Endothelial cell of umbilical vein (primary cell): ENCODE measurements around the gene SIN3B. TPM values are rescaled to one million over a fixed set of nuclear protein-coding genes. Genes with fewer than 3 reads are reported as not detected.

Experiments
- BruUV-seq: library from RNA; stranded (reverse); fragments of 400-500 nt; replicated peaks from 2 replicates; lab custom pipeline; 2021; lab: Mats Ljungman, UMichigan
- CTCF ChIA-PET: fragments of 300-600, 350-600 bp; sonication (Branson Sonifier 250); formaldehyde crosslinking; loops from one replicate; lab custom pipeline; 2021; ENCODE audit warnings: antibody characterized with exemption, inconsistent platforms; lab: Charles Lee
- POLR2A ChIA-PET: fragments of 300-600, 350-600 bp; sonication (Branson Sonifier 250); formaldehyde crosslinking; loops from one replicate; lab custom pipeline; 2021; ENCODE audit warnings: antibody characterized with exemption, inconsistent platforms; lab: Charles Lee
- DNase-seq: peaks from one replicate; pipeline ENCODE4 v3.0.0-alpha.2; 2011; ENCODE audit warnings: low read depth, low spot score
- FAIRE-seq: peaks from 2 replicates; lab custom pipeline; 2011; peaks lifted over from hg19 to GRCh38; lab: Jason Lieb, UNC
- H2AFZ ChIP-seq: 2 replicates; pipeline ENCODE4 v1.6.0; 2012; ENCODE audit warnings: low read depth, low read length, control low read depth, inconsistent platforms
- H3K27ac ChIP-seq: 2 replicates; pipeline ENCODE4 v1.5.1; 2011; ENCODE audit warnings: low read depth, mild to moderate bottlenecking, control low read depth, low read length, moderate library complexity; ENCODE audit not compliant: insufficient read depth
- H3K27me3 ChIP-seq, 2 experiments: 2 replicates each; pipeline versions ENCODE4 v1.6.0 to v1.6.1; 2011; ENCODE audit warnings: low read length in 2 of 2, mixed read lengths in 1 of 2; ENCODE audit not compliant: control insufficient read depth in 2 of 2, insufficient read depth in 2 of 2
- H3K36me3 ChIP-seq, 2 experiments: 2 replicates in 1 of 2; 3 replicates in 1 of 2; pipeline ENCODE4 v1.5.1; 2011; ENCODE audit warnings: low read length in 2 of 2, mild to moderate bottlenecking in 1 of 2, moderate library complexity in 1 of 2; ENCODE audit not compliant: control insufficient read depth in 2 of 2, insufficient read depth in 2 of 2; ENCODE audit errors: extremely low read depth in 1 of 2
- H3K4me1 ChIP-seq: 3 replicates; pipeline ENCODE4 v1.5.1; 2011; ENCODE audit warnings: mild to moderate bottlenecking, low read length; ENCODE audit not compliant: control insufficient read depth, insufficient read depth; ENCODE audit errors: extremely low read depth
- H3K4me2 ChIP-seq: 2 replicates; pipeline ENCODE4 v1.6.1; 2011; ENCODE audit warnings: low read length, control low read depth, mixed read lengths; ENCODE audit not compliant: insufficient read depth
- H3K4me3 ChIP-seq, 3 experiments: fragments of 200-600 bp in 1 of 3; sonication (generic), shearing (Covaris generic) in 1 of 3; replicated peaks in 1 of 3; 2 replicates each; pipeline ENCODE4 v1.5.1; 2011 to 2016; ENCODE audit warnings: control low read depth in 3 of 3, low read length in 3 of 3, mild to moderate bottlenecking in 2 of 3, inconsistent platforms in 1 of 3, low read depth in 1 of 3, moderate library complexity in 1 of 3; ENCODE audit not compliant: insufficient read depth in 1 of 3
- H3K79me2 ChIP-seq: 2 replicates; pipeline ENCODE4 v1.6.0; 2012; ENCODE audit warnings: low read length, inconsistent platforms; ENCODE audit not compliant: control insufficient read depth, insufficient read depth
- H3K9ac ChIP-seq: replicated peaks from 2 replicates; pipeline ENCODE3; 2011; ENCODE audit warnings: low read length, control low read depth; ENCODE audit not compliant: insufficient read depth; ENCODE audit errors: extremely low read depth
- H3K9me1 ChIP-seq: replicated peaks from 3 replicates; pipeline ENCODE4 v1.6.0; 2011; ENCODE audit warnings: mild to moderate bottlenecking, low read length; ENCODE audit not compliant: control insufficient read depth, insufficient read depth; ENCODE audit errors: extremely low read depth
- H3K9me3 ChIP-seq: replicated peaks from 2 replicates; pipeline ENCODE4 v1.5.1; 2012; ENCODE audit warnings: low read length, inconsistent platforms; ENCODE audit not compliant: control insufficient read depth, insufficient read depth
- H4K20me1 ChIP-seq: replicated peaks from 2 replicates; pipeline ENCODE3; 2011; ENCODE audit warnings: mild to moderate bottlenecking, low read length; ENCODE audit not compliant: control insufficient read depth, insufficient read depth; ENCODE audit errors: extremely low read depth
- EZH2 ChIP-seq: IDR thresholded peaks from 2 replicates; pipeline ENCODE4 v1.6.1; 2012; ENCODE audit warnings: borderline replicate concordance, low read depth, mild to moderate bottlenecking, moderate library complexity, low read length, inconsistent platforms; ENCODE audit not compliant: severe bottlenecking
- FOS ChIP-seq: IDR thresholded peaks from 2 replicates; pipeline ENCODE4 v1.6.1; 2011; ENCODE audit warnings: mild to moderate bottlenecking, low read length, moderate library complexity, borderline replicate concordance; ENCODE audit not compliant: insufficient read depth
- GATA2 ChIP-seq: IDR thresholded peaks from 2 replicates; pipeline ENCODE4 v1.7.0; 2011; ENCODE audit warnings: low read depth, mild to moderate bottlenecking, moderate library complexity, mixed read lengths, low read length; ENCODE audit not compliant: insufficient read length, insufficient read depth
- JUN ChIP-seq: IDR thresholded peaks from 2 replicates; pipeline ENCODE4 v1.6.1; 2011; ENCODE audit warnings: borderline replicate concordance, low read depth; ENCODE audit not compliant: insufficient read length, insufficient read depth
- MYC ChIP-seq: IDR thresholded peaks from one replicate; pipeline ENCODE4 v1.6.1; 2011; ENCODE audit warnings: mild to moderate bottlenecking, low read depth, low read length
- POLR2A ChIP-seq: IDR thresholded peaks from 2 replicates; pipeline ENCODE4 v1.6.1; 2012; ENCODE audit warnings: low read depth, mild to moderate bottlenecking, control low read depth, low read length
- POLR2AphosphoS5 ChIP-seq: IDR thresholded peaks from 2 replicates; pipeline ENCODE4 v1.6.1; 2012; ENCODE audit warnings: low read depth, mild to moderate bottlenecking, control low read depth, low read length, moderate library complexity; ENCODE audit not compliant: insufficient read depth
- dilution Hi-C: fragments of 300-500 bp; cut with MboI; formaldehyde crosslinking; loops from one replicate; pipeline ENCODE4 v1.15.0; 2019; ENCODE audit warnings: low sequenced_read_pairs; ENCODE audit not compliant: extremely low pct_ligation_motif_present
- intact Hi-C: fragments of 100-400 bp; cut with micrococcal nuclease; formaldehyde crosslinking; loops from one replicate; pipeline ENCODE4 v1.10.0; 2022
- polyA plus RNA-seq, 4 experiments: library from polyadenylated mRNA; depleted of rRNA in 3 of 4; stranded (reverse) in 3 of 4; unstranded in 1 of 4; fragments of >200 nt; gene quantifications; 2 replicates each; pipeline versions ENCODE4 v1.2.1 to v1.2.3, GENCODE V29; 2011 to 2012; ENCODE audit warnings: missing spikeins in 1 of 4
- total RNA-seq: library from RNA; stranded (reverse); gene quantifications from 2 replicates; pipeline ENCODE4 v1.2.3, GENCODE V29; 2021
- TF ChIP-seq, protein P1 (sequence below): IDR thresholded peaks from 2 replicates; pipeline ENCODE4 v1.6.1; 2011; ENCODE audit not compliant: insufficient read depth, insufficient read length
- TF ChIP-seq, protein P2 (sequence below), 2 donors: IDR thresholded peaks; 1 replicate in 1 of 2; 2 replicates in 1 of 2; pipeline ENCODE4 v1.5.1; 2011; ENCODE audit warnings: low read length in 2 of 2, mild to moderate bottlenecking in 2 of 2, moderate library complexity in 2 of 2, control low read depth in 1 of 2, inconsistent platforms in 1 of 2, low read depth in 1 of 2; ENCODE audit not compliant: insufficient read depth in 1 of 2; ENCODE audit errors: extremely low read depth in 1 of 2

SIN3B gene
- total and polyA plus RNA-seq, 2 donors (not counting 3 experiments of a cell fraction or from before 2014, with no cell fraction given): 46.2 to 75.0 TPM

- TF ChIP-seq, protein P1, sequence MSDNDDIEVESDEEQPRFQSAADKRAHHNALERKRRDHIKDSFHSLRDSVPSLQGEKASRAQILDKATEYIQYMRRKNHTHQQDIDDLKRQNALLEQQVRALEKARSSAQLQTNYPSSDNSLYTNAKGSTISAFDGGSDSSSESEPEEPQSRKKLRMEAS: no peak
- no peak for TF ChIP-seq GATA2
- FAIRE-seq (peak; percentile 33), DNase-seq (no peak)
- peaks cover 27% of the 10 kb centered on the region for H3K79me2 ChIP-seq
- no TSS peak for BruUV-seq
- H3K4me1 ChIP-seq: peaks cover 27% of the 10 kb centered on the region
- ChIA-PET POLR2A (no interaction called here), CTCF (no interaction called here)
- H2AFZ ChIP-seq: no peak overlapping the region
- H3K9me3 ChIP-seq: no peaks in the 10 kb centered on the region
- no peak overlapping the region for H3K27ac ChIP-seq
- no peak overlapping the region for H3K4me3 ChIP-seq
- H3K36me3 ChIP-seq: peaks cover 23 to 42% of the 10 kb centered on the region in 2 experiments
- no peaks in the 10 kb centered on the region for H4K20me1 ChIP-seq
- no peak overlapping the region for H3K9ac ChIP-seq
- intact Hi-C loops: no loop called here
- H3K9me1 ChIP-seq: no peaks in the 10 kb centered on the region
- dilution Hi-C loops: no loop called here
- no peaks in the 10 kb centered on the region for H3K27me3 ChIP-seq
- no peak overlapping the region for H3K4me2 ChIP-seq
Observed at GRCh38 chr19:16875584-16876555, 46.7 kb downstream of the SIN3B start.

- TF ChIP-seq, protein P2, sequence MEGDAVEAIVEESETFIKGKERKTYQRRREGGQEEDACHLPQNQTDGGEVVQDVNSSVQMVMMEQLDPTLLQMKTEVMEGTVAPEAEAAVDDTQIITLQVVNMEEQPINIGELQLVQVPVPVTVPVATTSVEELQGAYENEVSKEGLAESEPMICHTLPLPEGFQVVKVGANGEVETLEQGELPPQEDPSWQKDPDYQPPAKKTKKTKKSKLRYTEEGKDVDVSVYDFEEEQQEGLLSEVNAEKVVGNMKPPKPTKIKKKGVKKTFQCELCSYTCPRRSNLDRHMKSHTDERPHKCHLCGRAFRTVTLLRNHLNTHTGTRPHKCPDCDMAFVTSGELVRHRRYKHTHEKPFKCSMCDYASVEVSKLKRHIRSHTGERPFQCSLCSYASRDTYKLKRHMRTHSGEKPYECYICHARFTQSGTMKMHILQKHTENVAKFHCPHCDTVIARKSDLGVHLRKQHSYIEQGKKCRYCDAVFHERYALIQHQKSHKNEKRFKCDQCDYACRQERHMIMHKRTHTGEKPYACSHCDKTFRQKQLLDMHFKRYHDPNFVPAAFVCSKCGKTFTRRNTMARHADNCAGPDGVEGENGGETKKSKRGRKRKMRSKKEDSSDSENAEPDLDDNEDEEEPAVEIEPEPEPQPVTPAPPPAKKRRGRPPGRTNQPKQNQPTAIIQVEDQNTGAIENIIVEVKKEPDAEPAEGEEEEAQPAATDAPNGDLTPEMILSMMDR (IDR thresholded peaks at IDR 0.05; ENCODE audit: extremely low read depth in 1 of 2, insufficient read depth in 1 of 2, low read depth in 1 of 2, low read length in 2 of 2): no peak
- TF ChIP-seq, protein P1: peak; percentile 78
- TF ChIP-seq POLR2AphosphoS5 (peak; percentile 57), JUN (no peak), MYC (no peak), GATA2 (no peak), POLR2A (no peak), FOS (peak; percentile 33), EZH2 (no peak)
- POLR2A ChIA-PET: no interaction called here
- H3K9me3 ChIP-seq: no peaks in the 10 kb centered on the region
- no peaks in the 10 kb centered on the region for H3K27me3 ChIP-seq
- CTCF ChIA-PET: no interaction called here
- H2AFZ ChIP-seq: no peak overlapping the region
- H3K9ac ChIP-seq: no peak overlapping the region
- dilution Hi-C loops (no loop called here), intact Hi-C loops (loop anchor here (1.0 kb wide), 1 partner anchor 11 kb away; the partner anchor contains the start of gene F2RL3)
- H3K4me2 ChIP-seq: no peak overlapping the region
- H3K79me2 ChIP-seq: peaks cover 27% of the 10 kb centered on the region
- peak overlapping the region; percentile 16 for H3K27ac ChIP-seq
- no peaks in the 10 kb centered on the region for H3K9me1 ChIP-seq
- no peaks in the 10 kb centered on the region for H4K20me1 ChIP-seq
- no peak overlapping the region for H3K4me3 ChIP-seq
- FAIRE-seq (peak; percentile 48), DNase-seq (peak; percentile 13)
- BruUV-seq: no TSS peak
- peaks cover 19% of the 10 kb centered on the region for H3K4me1 ChIP-seq
- H3K36me3 ChIP-seq: peaks cover 19 to 37% of the 10 kb centered on the region in 2 experiments
Observed at GRCh38 chr19:16876904-16877361, 47.7 kb downstream of the SIN3B start.
